Measurements from ENCODE around the gene NPHS2.

DNA sequence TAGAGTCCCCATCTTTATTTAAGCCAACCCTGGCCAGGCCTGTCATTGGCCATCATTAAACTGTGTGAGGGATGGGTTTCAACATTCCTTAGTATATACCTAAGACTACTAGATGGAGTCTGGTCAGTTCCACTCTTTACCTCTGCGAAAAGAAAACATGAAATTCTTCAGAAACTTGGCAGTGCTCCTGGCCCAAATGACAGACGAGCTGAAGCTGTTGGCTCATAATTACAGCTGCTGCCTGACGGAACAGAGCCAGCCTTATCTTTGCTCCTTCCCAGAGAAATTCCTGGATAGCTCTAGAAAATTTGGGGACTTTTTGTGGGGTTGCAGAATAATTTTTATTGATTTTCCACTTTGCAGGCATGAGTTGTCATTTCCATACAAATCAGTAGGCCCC lies 30.4 kb downstream of the NPHS2 start:
- TF ChIP-seq POLR2A (IDR thresholded peaks at IDR 0.05; ENCODE audit: borderline replicate concordance, extremely low read depth, insufficient read depth, insufficient read length) (no peak), CTCF (IDR thresholded peaks at IDR 0.05 in 2 of 3, conservative IDR thresholded peaks at IDR 0.05 in 1 of 3; ENCODE audit: borderline replicate concordance in 1 of 3, insufficient read depth in 1 of 3, low read depth in 2 of 3, low read length in 2 of 3) (no peak), FOSL1 (IDR thresholded peaks at IDR 0.05; ENCODE audit: low read depth) (no peak), POLR2AphosphoS5 (IDR thresholded peaks at IDR 0.05; ENCODE audit: low read depth, low read length) (no peak)
- TF ChIP-seq, protein P1, sequence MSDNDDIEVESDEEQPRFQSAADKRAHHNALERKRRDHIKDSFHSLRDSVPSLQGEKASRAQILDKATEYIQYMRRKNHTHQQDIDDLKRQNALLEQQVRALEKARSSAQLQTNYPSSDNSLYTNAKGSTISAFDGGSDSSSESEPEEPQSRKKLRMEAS (IDR thresholded peaks at IDR 0.05), result no peak

Data from HCT116 (cell line).